ENCODE data around the gene RNF166.
A peak's percentile ranks its signal among the peaks of the same experiment; 100 is the strongest.
"Not testable (repeated sequence)": the region's sequence is repeated elsewhere in the genome, so short reads cannot be mapped to it uniquely, and the experiment has no call there.

RNF166 gene

GRCh38 chr16:88669980-88670379 lies 36.2 kb downstream of the RNF166 start:
- no peak for DNase-seq

GRCh38 chr16:88669493-88669892 lies 36.7 kb downstream of the RNF166 start:
- not testable (repeated sequence) for DNase-seq

GRCh38 chr16:88667461-88667860 lies 38.7 kb downstream of the RNF166 start:
- DNase-seq = no peak

GRCh38 chr16:88665570-88665969 lies 40.6 kb downstream of the RNF166 start:
- no peak for DNase-seq

GRCh38 chr16:88665148-88665547 lies 41.1 kb downstream of the RNF166 start:
- no peak for DNase-seq

GRCh38 chr16:88662843-88663606 lies 43.2 kb downstream of the RNF166 start, which contains the start of gene MVD:
Gene MVD (minus strand): TSS chr16:88663091. CDS start chr16:88663080, 11 bp downstream.
- DNase-seq = peak; percentile 95

- DNase-seq = no peak
Observed at GRCh38 chr16:88662222-88662842, 43.9 kb downstream of the RNF166 start.

- DNase-seq = no peak
Observed at GRCh38 chr16:88661468-88661867, 44.7 kb downstream of the RNF166 start.

- DNase-seq = no peak
Observed at GRCh38 chr16:88659160-88659559, 47.0 kb downstream of the RNF166 start.

- DNase-seq = no peak
Observed at GRCh38 chr16:88658714-88659113, 47.5 kb downstream of the RNF166 start.

- no peak for DNase-seq
Observed at GRCh38 chr16:88657371-88657770, 48.8 kb downstream of the RNF166 start.

- no peak for DNase-seq
Observed at GRCh38 chr16:88656291-88656980, 49.8 kb downstream of the RNF166 start.

GRCh38 chr16:88655733-88656281 lies 50.4 kb downstream of the RNF166 start:
- DNase-seq = no peak

GRCh38 chr16:88655053-88655732 lies 51.0 kb downstream of the RNF166 start:
- no peak for DNase-seq

- no peak for DNase-seq
Observed at GRCh38 chr16:88654363-88655052, 51.7 kb downstream of the RNF166 start.

GRCh38 chr16:88653596-88654362 lies 52.4 kb downstream of the RNF166 start:
- DNase-seq = no peak

GRCh38 chr16:88653101-88653500 lies 53.1 kb downstream of the RNF166 start:
- DNase-seq = no peak

GRCh38 chr16:88652762-88653063 lies 53.5 kb downstream of the RNF166 start:
- no peak for DNase-seq

GRCh38 chr16:88651989-88652761 lies 54.0 kb downstream of the RNF166 start:
- no peak for DNase-seq

GRCh38 chr16:88651276-88651988 lies 54.8 kb downstream of the RNF166 start:
- DNase-seq = peak; percentile 47
